Stimulated activated CD4-positive, alpha-beta T cell treated with anti-CD3 and anti-CD28 coated beads, Interleukin-2, amount 100 ng/mL, for 4 hours (primary cell): ENCODE results near the gene NUSAP1.
A peak's percentile ranks its signal among the peaks of the same experiment; 100 is the strongest.
"Not testable (repeated sequence)": the region's sequence is repeated elsewhere in the genome, so short reads cannot be mapped to it uniquely, and the experiment has no call there.

Source experiments
- DNase-seq: peaks from one replicate; pipeline ENCODE4 v3.0.0-alpha.2; 2020; ENCODE audit warnings: low read depth

Gene NUSAP1

DNA sequence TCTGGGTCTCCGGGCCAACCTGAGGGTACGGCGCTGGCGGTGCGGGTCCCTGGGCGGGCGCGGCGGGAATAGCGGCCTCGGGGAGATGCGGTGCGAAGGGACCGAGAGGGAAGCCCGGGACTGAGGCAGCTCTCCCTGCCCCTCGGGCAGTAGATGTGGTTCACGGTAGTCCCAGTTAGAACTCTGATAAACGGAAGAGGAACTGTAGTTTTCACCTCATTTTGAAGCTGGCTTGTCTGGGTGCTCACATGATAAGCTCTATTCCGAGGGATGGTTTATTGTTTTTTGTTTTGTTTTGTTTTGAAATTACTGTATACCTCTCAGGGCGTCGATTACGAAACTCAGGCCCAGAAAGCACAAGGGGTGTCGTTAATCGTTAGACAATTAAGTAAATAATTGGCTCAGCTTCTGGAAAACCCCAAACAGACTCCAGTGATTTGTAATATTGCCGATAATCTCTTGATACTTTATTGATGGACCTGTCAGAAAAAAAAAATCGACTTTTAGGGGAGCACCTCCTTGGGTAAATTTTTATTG, 413 bp downstream of the NUSAP1 start:
- DNase-seq, result peak; percentile 1

DNA sequence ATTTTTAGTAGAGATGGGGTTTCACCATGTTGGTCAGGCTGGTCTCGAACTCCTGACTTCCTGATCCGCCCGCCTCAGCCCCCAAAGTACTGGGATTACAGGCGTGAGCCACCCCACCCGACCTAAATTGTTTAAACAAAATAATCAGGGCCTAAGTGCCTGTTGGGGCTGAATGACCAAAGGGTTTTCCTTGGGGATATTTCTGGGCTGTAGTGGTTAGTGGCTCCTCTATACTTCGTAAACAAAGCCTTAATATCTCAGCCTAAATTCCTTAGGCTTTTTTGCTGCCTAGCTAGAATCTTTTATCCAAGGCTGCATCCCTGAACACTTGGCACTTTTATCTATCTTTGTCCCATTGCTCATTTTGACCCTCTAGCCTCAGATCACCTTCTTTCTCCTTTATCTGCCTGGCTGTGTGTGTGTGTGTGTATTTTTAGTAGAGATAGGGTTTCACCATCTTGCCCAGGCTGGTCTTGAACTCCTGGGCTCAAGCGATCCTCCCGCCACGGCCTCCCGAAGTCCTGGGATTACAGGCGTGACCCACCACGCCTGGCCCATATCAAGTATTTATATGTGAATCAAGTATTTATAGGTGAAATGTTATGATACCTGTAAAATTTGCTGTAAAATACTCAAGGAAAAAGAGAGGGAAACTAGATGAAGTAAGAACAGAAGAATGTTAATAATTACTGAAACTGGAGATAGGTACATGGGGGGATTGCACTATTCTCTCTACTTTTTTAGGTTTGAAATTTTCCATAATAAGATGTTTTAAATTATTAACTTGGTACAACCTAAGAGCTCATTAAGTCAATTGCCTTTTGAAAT, 1.8 kb downstream of the NUSAP1 start:
- no peak for DNase-seq

DNA sequence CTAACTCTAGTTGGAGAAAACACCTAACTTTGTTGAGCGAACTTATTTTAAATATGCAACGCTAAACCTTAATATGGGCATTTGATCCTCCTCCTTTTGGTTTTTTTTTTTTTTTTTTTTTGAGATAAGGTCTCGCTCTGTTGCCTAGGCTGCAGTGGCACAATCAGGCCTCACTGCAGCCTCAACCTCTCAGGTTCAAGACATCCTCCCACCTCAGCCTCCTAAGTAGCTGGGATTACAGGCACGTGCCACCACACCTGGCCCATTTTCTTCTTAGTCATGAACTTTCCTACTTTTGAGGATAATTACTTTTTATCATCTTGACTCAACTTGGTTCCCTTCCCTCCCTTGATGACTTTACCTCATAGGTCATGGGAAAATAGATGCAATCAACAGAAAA, 3.9 kb downstream of the NUSAP1 start:
- no peak for DNase-seq

DNA sequence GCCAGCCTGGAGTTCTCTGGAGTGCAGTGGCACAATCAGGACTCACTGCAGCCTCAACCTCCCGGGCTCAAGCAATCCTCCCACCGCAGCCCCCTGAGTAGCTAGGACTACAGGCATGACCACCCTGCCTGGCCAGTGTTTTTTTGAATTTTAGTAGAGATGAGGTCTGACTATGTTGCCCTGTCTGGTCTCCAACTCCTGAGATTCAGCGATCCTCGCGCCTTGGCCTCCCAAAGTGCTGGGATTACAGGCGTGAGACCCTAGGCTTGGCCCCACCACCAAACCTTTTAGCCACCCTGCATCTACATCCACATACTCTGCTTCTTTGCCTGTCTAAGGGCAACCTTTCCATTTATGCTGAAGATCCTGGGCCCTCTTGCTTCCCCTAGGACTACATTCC, 4.4 kb downstream of the NUSAP1 start:
- no peak for DNase-seq

GRCh38 chr15:41337631-41338522, 5.2 kb downstream of the NUSAP1 start:
- DNase-seq, result no peak

- no peak for DNase-seq
Observed at GRCh38 chr15:41340189-41340695, 7.6 kb downstream of the NUSAP1 start.

DNA sequence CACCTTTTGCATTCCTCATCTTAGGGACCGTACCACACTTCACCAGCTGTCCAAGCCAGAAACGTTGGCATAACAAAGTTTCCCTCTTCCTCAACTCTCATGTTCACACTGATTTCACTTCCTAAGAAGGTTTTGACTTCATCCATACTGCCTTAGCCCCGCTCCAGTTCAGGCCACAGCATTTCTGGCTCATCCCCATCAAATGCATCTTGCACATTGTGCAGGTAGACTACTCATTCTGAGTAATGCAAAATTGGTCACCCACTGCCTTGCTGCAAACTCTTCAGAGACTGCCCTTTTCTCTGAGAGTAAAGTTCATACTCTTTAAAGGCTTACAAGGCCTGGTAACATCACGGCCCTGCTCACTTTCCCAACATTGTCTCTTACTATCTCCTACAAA, 8.8 kb downstream of the NUSAP1 start:
- DNase-seq, result no peak

DNA sequence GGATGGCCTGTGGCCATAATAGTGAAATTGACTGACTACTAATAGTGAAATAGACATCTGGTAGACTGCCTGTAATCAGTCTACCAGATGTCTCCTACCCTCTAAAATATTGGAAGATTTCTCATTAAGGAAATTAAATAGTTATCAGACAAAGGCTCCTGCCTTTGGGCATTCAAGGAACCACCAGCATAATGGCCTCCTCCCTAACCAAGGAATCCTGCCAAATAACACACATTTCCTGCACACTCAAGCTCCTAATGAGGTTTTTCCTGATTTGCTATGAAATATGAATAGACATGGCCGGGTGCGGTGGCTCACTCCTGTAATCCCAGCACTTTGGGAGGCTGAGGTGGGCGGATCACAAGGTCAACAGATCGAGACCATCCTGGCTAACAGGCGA, 14.6 kb downstream of the NUSAP1 start:
- DNase-seq, result no peak

- DNase-seq, result no peak
Observed at GRCh38 chr15:41350057-41350717, 17.5 kb downstream of the NUSAP1 start.

DNA sequence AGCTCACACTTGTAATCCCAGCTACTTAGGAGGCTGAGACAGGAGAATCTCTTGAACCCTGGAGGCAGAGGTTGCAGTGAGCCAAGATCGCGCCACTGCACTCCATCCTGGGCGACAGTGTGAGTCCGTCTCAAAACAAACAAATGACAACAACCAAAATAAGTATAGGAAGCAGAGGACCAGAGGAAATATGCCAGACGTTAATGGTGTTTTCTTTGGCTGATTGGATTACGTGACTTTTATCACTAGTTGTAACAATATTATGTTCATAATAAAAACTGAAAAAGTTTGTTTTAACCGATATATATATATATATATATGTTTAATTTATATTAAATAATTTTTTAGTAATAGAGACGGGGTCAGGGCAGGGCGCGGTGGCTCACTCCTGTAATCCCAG, 21.7 kb downstream of the NUSAP1 start:
- no peak for DNase-seq

- DNase-seq, result no peak
Observed at GRCh38 chr15:41367418-41367817, 34.7 kb downstream of the NUSAP1 start.

GRCh38 chr15:41377978-41378377, 45.3 kb downstream of the NUSAP1 start:
- no peak for DNase-seq

DNA sequence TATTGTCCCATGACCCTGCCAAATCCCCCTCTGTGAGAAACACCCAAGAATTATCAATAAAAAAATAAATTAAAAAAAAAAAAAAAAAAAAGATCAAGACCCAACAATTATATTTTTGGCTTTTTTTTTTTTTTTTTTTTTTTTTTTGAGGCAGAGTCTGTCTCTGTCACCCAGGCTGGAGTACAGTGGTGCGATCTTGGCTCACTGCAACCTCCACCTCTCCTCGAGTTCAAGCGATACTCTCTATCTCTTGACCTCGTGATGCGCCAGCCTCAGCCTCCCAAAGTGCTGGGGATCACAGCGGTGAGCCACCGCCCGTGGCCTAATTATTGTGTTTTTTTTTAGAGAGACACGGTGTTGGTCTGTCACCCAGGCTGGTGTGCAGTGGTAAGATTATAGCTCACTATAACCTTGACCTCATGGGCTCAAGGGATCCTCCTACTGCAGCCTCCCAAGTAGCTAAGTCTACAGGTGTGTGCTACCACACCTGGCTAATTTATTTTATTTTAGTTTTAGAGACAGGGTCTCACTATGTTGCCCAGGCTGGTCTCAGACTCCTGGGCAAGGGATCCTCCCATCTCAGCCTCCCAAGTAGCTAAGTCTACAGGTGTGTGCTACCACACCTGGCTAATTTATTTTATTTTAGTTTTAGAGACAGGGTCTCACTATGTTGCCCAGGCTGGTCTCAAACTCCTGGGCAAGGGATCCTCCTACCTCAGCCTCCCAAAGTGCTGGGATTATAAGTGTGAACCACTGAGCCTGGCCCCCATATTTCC, 51.5 kb downstream of the NUSAP1 start:
- DNase-seq, result not testable (repeated sequence)

GRCh38 chr15:41387646-41388045, 55.0 kb downstream of the NUSAP1 start:
- no peak for DNase-seq

DNA sequence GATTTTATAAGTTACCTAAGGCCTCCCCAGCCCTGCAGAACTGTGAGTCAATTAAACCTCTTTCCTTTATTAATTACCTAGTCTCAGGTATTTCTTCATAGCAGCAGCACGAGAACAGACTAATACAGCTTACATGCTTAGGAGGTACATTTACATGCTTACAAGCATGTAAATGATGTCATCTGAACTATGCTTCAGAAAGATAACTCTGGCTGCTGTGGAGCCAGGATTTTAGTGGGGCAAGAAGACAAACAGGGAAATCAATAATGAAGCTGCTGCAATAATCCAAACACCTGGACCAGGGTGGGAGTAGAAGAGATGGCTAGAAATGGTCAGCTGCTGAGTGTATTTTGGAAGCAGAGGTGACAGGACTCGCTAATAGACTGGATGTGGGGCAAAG, 60.0 kb downstream of the NUSAP1 start:
- DNase-seq, result no peak

- no peak for DNase-seq
Observed at GRCh38 chr15:41394924-41395323, 62.2 kb downstream of the NUSAP1 start.

- DNase-seq, result no peak
Observed at GRCh38 chr15:41396111-41396510, 63.4 kb downstream of the NUSAP1 start.

DNA sequence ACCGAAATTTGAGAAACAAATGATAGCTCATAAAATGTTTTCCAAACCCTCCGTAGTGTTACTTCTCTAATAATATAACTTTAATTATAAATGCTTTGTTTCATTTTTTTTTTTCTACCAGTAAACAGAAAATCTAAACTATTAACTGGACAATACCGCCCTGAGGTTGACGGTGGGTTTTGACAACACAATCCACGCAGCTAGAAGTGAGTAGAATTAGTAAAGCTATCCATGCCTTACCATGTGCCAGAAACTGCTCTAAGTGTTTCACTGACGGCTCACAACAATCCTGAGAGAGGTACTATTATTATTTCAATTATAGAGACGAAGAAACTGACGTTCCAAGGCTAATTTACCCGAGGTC, 69.2 kb downstream of the NUSAP1 start:
- no peak for DNase-seq

DNA sequence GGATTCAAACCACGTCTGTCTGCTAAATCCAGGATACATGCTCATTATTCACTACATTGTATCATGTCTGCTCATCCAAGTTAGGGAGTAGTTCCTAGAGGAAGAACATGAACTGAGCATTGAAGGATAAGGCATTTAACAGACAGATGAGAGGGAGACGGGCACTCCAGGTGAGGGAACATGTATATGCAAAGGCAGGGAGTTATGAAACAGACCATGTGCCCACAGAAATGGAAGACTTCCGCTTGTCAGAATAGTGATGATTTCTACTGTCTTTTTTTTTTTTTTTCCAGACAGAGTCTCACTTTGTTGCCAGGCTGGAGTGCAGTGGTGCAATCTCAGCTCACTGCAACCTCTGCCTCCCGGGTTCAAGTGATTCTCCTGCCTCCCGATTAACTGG, 74.7 kb downstream of the NUSAP1 start:
- no peak for DNase-seq

- no peak for DNase-seq
Observed at GRCh38 chr15:41408234-41408641, 75.6 kb downstream of the NUSAP1 start.

DNA sequence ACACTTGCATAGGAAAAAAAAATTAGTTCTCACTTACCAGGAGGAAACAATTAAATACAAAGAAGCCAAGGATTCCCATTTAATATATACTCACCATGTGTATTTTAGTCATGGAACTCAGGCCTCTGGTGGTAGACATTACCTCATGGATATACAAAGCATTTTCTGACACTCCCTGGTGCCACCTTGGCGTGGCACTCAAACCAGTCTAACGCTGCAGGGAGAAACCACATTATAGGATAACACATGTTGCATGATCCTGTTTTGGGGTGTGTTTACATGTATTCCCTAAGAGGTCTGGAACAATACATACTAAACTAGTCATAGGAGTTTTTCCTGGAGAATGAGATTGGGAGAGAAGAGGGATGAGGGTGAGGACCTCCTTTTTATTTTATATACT, 78.3 kb downstream of the NUSAP1 start:
- DNase-seq, result no peak
